ENCODE measurements around the gene OR4D11. TPM values are rescaled to one million over a fixed set of nuclear protein-coding genes. Genes with fewer than 3 reads are reported as not detected.

The OR4D11 gene
- total RNA-seq, 3 donors from 2014 or later: not detected

DNA sequence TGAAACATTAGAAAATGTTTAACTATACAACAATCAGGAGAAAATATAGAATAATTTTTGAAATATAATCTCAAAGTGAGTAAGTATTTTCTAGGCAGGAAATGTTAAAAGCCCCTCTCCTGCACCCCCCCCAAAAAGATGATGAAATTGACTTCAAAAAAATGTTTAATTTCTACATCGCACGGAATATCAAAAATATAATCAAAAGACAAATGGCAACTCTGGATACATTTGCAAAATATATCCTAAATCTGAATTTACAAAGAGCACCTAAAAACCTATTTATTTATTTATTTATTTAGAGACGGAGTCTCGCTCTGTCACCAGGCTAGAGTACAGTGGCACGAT, 44.9 kb downstream of the OR4D11 start:
- Histone ChIP-seq H3K27me3 (no peaks in the 10 kb centered on the region), H3K9me3 (no peaks in the 10 kb centered on the region), H3K36me3 (no peaks in the 10 kb centered on the region), H3K27ac (no peak overlapping the region), H3K4me1 (peaks cover 0 to 5% of the 10 kb centered on the region in 2 donors), H3K4me3 (no peak overlapping the region)
- TF ChIP-seq POLR2AphosphoS5 (IDR thresholded peaks at IDR 0.05) (no peak), CTCF (IDR thresholded peaks at IDR 0.05) (no peak), POLR2A (IDR thresholded peaks at IDR 0.05) (no peak)
- intact Hi-C loops (cut with DNase I; ENCODE audit: low total_unique reads): no loop called here
- no peak for DNase-seq (ENCODE audit: low spot score in 2 of 2)

DNA sequence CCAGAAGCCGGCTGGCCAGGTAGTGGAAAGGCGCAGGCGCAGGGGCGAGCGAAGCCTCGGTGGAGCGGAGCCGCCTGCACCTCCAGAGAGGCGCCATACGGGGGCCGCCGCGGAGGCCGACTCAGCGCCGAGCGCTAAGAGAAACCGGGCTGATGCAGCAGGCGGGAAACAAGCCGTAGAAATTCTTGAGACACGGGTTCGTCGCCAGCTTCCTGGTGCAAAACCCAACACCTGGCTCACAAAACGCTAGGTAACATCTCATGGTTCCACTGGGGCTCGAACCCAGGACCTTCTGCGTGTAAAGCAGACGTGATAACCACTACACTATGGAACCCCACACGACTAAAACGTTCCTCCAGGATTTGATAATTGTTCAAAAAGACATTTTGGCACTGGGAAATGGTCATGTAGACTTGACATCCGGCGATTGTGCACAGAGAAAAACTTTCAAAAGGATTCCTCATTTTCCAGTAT, 47.0 kb downstream of the OR4D11 start:
- peaks cover 0 to 5% of the 10 kb centered on the region in 2 donors for H3K4me1 ChIP-seq
- peak; percentile 52 to 74 (median 59) for TF ChIP-seq CTCF (IDR thresholded peaks at IDR 0.05)
- peak; percentile 10 to 77 (median 49) for TF ChIP-seq POLR2AphosphoS5 (IDR thresholded peaks at IDR 0.05)
- TF ChIP-seq POLR2A (IDR thresholded peaks at IDR 0.05): no peak
- no peaks in the 10 kb centered on the region for H3K9me3 ChIP-seq
- H3K27ac ChIP-seq: peak overlapping the region; percentile 87 to 88
- peak overlapping the region; percentile 51 to 76 (median 59) for H3K4me3 ChIP-seq
- H3K27me3 ChIP-seq: no peaks in the 10 kb centered on the region
- H3K36me3 ChIP-seq: no peaks in the 10 kb centered on the region
- DNase-seq (ENCODE audit: low spot score in 2 of 2): peak; percentile 75 to 86
- intact Hi-C loops (cut with DNase I; ENCODE audit: low total_unique reads): no loop called here

GRCh38 chr11:59550842-59551658, 47.7 kb downstream of the OR4D11 start:
- Histone ChIP-seq H3K4me1 (peaks cover 0 to 5% of the 10 kb centered on the region in 2 donors), H3K27me3 (no peaks in the 10 kb centered on the region), H3K27ac (peak overlapping the region; percentile 87 to 88), H3K4me3 (peak overlapping the region; percentile 51 to 76 (median 59)), H3K9me3 (no peaks in the 10 kb centered on the region), H3K36me3 (no peaks in the 10 kb centered on the region)
- intact Hi-C loops (cut with DNase I; ENCODE audit: low total_unique reads): no loop called here
- DNase-seq (ENCODE audit: low spot score in 2 of 2): peak; percentile 77 to 78
- TF ChIP-seq CTCF (IDR thresholded peaks at IDR 0.05) (no peak), POLR2AphosphoS5 (IDR thresholded peaks at IDR 0.05) (peak in 2 of 3 donors; percentile 48 to 83)

DNA sequence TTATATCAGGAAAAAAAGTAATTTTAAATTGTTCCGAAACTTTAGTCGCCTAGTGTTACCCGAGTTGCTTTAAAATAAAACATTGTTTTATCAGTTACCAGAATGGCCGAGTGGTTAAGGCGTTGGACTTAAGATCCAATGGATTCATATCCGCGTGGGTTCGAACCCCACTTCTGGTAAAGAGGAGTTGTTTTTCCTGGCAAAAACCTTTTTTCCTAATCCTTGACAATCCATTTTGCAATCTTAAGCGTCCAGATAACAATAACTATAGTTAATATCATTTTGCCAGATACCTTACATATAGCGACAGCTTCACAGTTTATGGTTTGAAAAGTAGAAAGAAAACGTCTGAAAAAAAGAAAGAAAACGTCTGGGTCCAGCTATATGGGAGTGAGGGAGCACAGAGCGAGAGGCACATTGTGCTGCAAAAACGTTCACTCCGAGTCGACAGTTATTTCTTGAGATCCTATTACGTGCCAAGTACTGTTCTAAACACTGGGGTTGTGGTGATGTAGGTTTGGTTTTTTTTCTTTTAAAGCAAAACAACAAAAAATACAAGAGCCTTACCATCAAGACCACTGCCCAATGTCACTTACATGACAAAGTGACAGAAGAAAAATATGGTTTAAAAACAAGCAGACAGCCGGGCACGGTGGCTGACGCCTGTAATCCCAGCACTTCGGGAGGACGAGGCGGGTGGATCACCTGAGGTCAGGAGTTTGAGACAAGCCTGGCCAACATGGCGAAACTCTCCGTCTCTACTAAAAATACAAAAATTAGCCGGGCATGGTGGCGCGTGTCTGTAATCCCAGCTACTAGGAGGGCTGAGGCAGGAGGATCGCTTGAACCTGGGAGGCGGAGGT, 48.5 kb downstream of the OR4D11 start:
- Histone ChIP-seq H3K36me3 (no peaks in the 10 kb centered on the region), H3K4me1 (peaks cover 0 to 5% of the 10 kb centered on the region in 2 donors), H3K27me3 (no peaks in the 10 kb centered on the region), H3K9me3 (no peaks in the 10 kb centered on the region), H3K27ac (peak overlapping the region; percentile 87 to 88), H3K4me3 (peak overlapping the region; percentile 51 to 76 (median 59))
- TF ChIP-seq POLR2A (IDR thresholded peaks at IDR 0.05): no peak
- TF ChIP-seq CTCF (IDR thresholded peaks at IDR 0.05): no peak
- no peak for TF ChIP-seq POLR2AphosphoS5 (IDR thresholded peaks at IDR 0.05)
- intact Hi-C loops (cut with DNase I; ENCODE audit: low total_unique reads): no loop called here
- no peak for DNase-seq (ENCODE audit: low spot score in 2 of 2)

Data from breast epithelium (tissue), 4 donors.